ENCODE measurements around the gene SEC14L3.

The SEC14L3 gene

GRCh38 chr22:30432520-30432919 lies 39.3 kb downstream of the SEC14L3 start (continued):
- TF ChIP-seq CREB5 (CRISPR knock-in tag; IDR thresholded peaks at IDR 0.05; ENCODE audit: low read depth) (no peak), PATZ1 (CRISPR knock-in tag; IDR thresholded peaks at IDR 0.05; ENCODE audit: borderline replicate concordance) (no peak), SNAI2 (CRISPR knock-in tag; IDR thresholded peaks at IDR 0.05) (no peak), ZFP3 (CRISPR knock-in tag; IDR thresholded peaks at IDR 0.05) (no peak), ZNF565 (CRISPR knock-in tag; conservative IDR thresholded peaks at IDR 0.05; ENCODE audit: low read depth) (no peak)

GRCh38 chr22:30432096-30432495 lies 39.7 kb downstream of the SEC14L3 start:
- ATAC-seq = no peak
- no peak for TF ChIP-seq TCF4 (CRISPR knock-in tag; IDR thresholded peaks at IDR 0.05; ENCODE audit: borderline replicate concordance)
- no peak for TF ChIP-seq POU6F1 (CRISPR knock-in tag; IDR thresholded peaks at IDR 0.05; ENCODE audit: borderline replicate concordance, low read depth)
- TF ChIP-seq ZC3H10 (CRISPR knock-in tag; IDR thresholded peaks at IDR 0.05) = no peak
- TF ChIP-seq CSRNP3 (CRISPR knock-in tag; IDR thresholded peaks at IDR 0.05) = no peak
- no peak for TF ChIP-seq ARNTL (CRISPR knock-in tag; IDR thresholded peaks at IDR 0.05; ENCODE audit: borderline replicate concordance, low read depth)
- TF ChIP-seq ZNF70 (CRISPR knock-in tag; IDR thresholded peaks at IDR 0.05) = no peak
- TF ChIP-seq PPARA (CRISPR knock-in tag; IDR thresholded peaks at IDR 0.05; ENCODE audit: borderline replicate concordance) = no peak
- no peak for TF ChIP-seq ZFP30 (CRISPR knock-in tag; IDR thresholded peaks at IDR 0.05)
- TF ChIP-seq ZNF565 (CRISPR knock-in tag; conservative IDR thresholded peaks at IDR 0.05; ENCODE audit: low read depth) = no peak
- TF ChIP-seq RARB (CRISPR knock-in tag; IDR thresholded peaks at IDR 0.05) = no peak
- no peak for TF ChIP-seq CREB5 (CRISPR knock-in tag; IDR thresholded peaks at IDR 0.05; ENCODE audit: low read depth)
- TF ChIP-seq GLIS3 (CRISPR knock-in tag; IDR thresholded peaks at IDR 0.05) = no peak
- no peak for TF ChIP-seq TSHZ2 (CRISPR knock-in tag; IDR thresholded peaks at IDR 0.05)
- no peak for TF ChIP-seq BACH2 (CRISPR knock-in tag; IDR thresholded peaks at IDR 0.05; ENCODE audit: borderline replicate concordance)
- TF ChIP-seq PATZ1 (CRISPR knock-in tag; IDR thresholded peaks at IDR 0.05; ENCODE audit: borderline replicate concordance) = no peak

All from SK-N-SH treated with all-trans-retinoic acid at 6 μM for 48 hours (cell line).